ENCODE data around the gene PIEZO2. TPM values are rescaled to one million over a fixed set of nuclear protein-coding genes. Genes with fewer than 3 reads are reported as not detected.
"Not testable (repeated sequence)": the region's sequence is repeated elsewhere in the genome, so short reads cannot be mapped to it uniquely, and the experiment has no call there.

PIEZO2 gene
- polyA plus RNA-seq, 6 donors from 2014 or later, result 0.21 TPM; not detected in 5

GRCh38 chr18:11146947-11147345 lies 2.4 kb downstream of the PIEZO2 start:
- Mint-ChIP-seq H3K4me1 (peaks cover 0 to 13% (median 0%) of the 10 kb centered on the region in 3 donors), H3K9me3 (peaks cover 0 to 4% (median 0%) of the 10 kb centered on the region in 7 donors), H3K27me3 (peaks cover 38 to 62% (median 41%) of the 10 kb centered on the region in 3 donors), H3K4me3 (no peak overlapping the region), H3K36me3 (no peaks in the 10 kb centered on the region), H3K27ac (no peak overlapping the region)
- DNase-seq (no peak), ATAC-seq (ENCODE audit: low read depth in 2 of 2) (no peak)

DNA sequence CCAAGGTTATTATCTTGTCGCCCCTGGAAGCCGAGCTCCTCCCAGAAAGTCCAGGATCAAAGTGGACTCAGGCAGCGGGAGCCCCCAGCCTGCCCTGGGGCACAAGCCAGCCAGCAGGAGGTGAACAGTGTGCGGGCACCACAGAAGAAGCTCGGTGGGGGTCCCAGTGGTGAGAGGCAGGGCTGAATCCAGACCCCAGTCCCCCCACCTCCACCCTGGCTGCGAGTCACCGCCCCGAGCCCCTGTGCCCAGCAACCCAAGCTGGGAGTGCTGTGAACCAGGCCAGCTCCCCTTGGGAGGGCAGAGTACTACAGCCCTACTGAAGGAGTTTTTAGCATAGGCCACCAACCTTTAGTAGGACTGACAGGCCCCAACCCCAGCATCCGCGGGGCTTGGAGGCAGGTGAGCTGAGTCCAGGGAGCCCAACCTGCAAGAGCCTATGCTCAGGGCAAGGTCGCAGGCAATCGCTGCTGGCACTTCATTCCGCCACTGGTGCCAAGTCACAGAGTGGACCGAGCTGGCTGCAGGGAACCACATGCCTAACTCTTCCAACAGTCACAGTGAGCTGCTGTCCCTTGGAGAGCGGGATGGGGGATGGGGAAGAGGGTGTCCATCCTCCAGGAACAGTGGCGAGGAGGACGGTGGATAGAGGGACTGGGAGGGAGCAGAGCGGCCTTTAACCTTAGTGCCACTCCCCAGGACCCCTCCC lies 3.0 kb downstream of the PIEZO2 start:
- H3K4me3 Mint-ChIP-seq, result no peak overlapping the region
- ATAC-seq (ENCODE audit: low read depth in 2 of 2) (no peak), DNase-seq (no peak)
- H3K27me3 Mint-ChIP-seq, result peaks cover 33 to 57% (median 37%) of the 10 kb centered on the region in 3 donors
- H3K27ac Mint-ChIP-seq, result no peak overlapping the region
- peaks cover 0 to 4% (median 0%) of the 10 kb centered on the region in 7 donors for H3K9me3 Mint-ChIP-seq
- H3K4me1 Mint-ChIP-seq, result peaks cover 0 to 13% (median 0%) of the 10 kb centered on the region in 3 donors
- H3K36me3 Mint-ChIP-seq, result no peaks in the 10 kb centered on the region

GRCh38 chr18:11145413-11146191 lies 3.8 kb downstream of the PIEZO2 start:
- Mint-ChIP-seq H3K4me1 (peaks cover 0 to 13% (median 0%) of the 10 kb centered on the region in 3 donors), H3K27ac (no peak overlapping the region), H3K36me3 (no peaks in the 10 kb centered on the region), H3K9me3 (peaks cover 0 to 4% (median 0%) of the 10 kb centered on the region in 7 donors), H3K4me3 (no peak overlapping the region), H3K27me3 (peaks cover 26 to 49% (median 30%) of the 10 kb centered on the region in 3 donors)
- ATAC-seq (ENCODE audit: low read depth in 2 of 2), result no peak
- no peak for DNase-seq

DNA sequence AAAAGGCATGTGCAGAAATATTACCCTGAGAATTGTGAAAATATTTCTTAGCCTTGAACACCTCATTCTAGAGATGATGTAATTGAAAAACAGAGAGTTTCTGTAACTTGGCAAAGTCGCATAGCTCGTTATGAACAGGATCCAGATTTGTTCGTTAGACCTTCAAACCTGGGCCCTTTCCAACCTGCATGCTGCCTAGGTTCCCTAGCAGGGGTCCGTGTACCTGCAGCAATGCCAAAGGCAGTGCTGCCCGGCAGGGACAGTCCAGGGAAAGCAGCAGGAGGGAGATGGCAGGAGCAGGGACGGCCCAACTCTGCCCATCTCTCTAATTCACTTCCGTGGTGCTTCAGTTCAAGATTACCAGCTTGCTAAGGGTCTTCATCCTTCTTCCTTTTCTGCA lies 12.0 kb downstream of the PIEZO2 start:
- DNase-seq, result no peak
- H3K4me3 Mint-ChIP-seq, result no peak overlapping the region
- no peaks in the 10 kb centered on the region for H3K36me3 Mint-ChIP-seq
- no peak for ATAC-seq (ENCODE audit: low read depth in 2 of 2)
- H3K27me3 Mint-ChIP-seq, result peaks cover 6 to 8% (median 7%) of the 10 kb centered on the region in 3 donors
- H3K9me3 Mint-ChIP-seq, result peaks cover 0 to 5% (median 0%) of the 10 kb centered on the region in 7 donors
- no peak overlapping the region for H3K27ac Mint-ChIP-seq
- no peaks in the 10 kb centered on the region for H3K4me1 Mint-ChIP-seq

DNA sequence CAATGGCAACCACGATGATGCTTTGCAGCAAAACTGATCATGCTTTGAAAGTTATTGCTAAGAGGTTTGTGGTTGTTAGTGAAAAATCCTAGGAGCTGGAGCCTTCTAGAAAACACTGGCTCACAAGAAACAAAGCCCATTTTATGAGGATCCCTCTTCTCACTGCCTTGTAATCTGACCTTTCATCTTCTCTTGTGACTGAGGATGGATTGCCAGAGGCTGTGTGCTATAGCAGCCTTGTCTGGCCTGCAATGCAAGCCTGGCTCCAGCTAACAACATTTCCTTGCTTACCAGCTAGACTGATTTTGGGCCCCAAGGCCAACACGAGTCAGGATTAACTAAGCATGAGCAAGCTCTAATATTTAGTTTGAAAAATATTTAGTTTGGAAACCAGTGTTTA lies 13.1 kb downstream of the PIEZO2 start:
- no peaks in the 10 kb centered on the region for H3K4me1 Mint-ChIP-seq
- ATAC-seq (ENCODE audit: low read depth in 2 of 2), result no peak
- no peak for DNase-seq
- H3K36me3 Mint-ChIP-seq, result no peaks in the 10 kb centered on the region
- H3K27ac Mint-ChIP-seq, result no peak overlapping the region
- H3K9me3 Mint-ChIP-seq, result peaks cover 0 to 8% (median 4%) of the 10 kb centered on the region in 7 donors
- peaks cover 6 to 9% (median 8%) of the 10 kb centered on the region in 3 donors for H3K27me3 Mint-ChIP-seq
- H3K4me3 Mint-ChIP-seq, result no peak overlapping the region

DNA sequence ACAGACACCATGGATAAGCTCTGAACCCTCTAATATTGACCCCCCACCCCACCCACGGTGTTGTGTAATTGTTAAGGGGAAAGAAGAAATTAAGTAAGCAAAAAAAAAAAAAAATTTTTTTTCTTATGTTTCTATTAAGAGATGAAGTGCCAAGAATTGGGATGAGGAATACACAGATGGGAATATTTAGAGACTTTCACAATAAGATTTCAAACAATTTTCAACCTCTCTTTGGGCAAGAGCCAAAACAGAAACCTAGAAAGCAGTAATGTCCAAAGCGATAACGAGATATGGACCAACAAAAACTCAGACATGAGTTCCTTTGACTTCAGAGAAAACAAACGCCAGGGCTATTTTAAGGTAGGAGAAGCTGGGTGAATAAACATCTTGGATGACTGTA lies 14.4 kb downstream of the PIEZO2 start:
- Mint-ChIP-seq H3K27me3 (peaks cover 1 to 8% (median 5%) of the 10 kb centered on the region in 3 donors), H3K4me3 (no peak overlapping the region), H3K27ac (no peak overlapping the region), H3K36me3 (no peaks in the 10 kb centered on the region), H3K4me1 (no peaks in the 10 kb centered on the region), H3K9me3 (peaks cover 0 to 8% (median 4%) of the 10 kb centered on the region in 7 donors)
- no peak for DNase-seq
- no peak for ATAC-seq (ENCODE audit: low read depth in 2 of 2)

DNA sequence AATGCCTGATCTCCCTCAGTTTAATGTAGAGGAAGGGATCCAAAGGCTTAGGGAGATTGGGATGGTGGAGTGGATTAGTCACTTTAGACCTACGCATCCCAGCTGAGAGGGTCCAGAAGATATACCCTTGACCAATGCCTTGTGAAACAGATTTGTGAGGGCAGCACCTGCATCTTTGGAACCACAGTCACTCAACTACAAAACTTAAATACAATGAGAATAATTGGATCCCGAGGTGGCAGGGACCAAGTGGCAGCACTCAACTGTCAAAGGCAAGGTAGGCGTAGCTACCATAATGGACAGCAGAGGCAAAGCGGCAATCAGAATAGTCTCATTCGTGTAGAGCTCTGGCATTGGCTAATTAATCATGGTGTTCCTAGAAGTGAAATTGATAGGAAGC lies 20.3 kb downstream of the PIEZO2 start:
- peaks cover 0 to 21% (median 9%) of the 10 kb centered on the region in 7 donors for H3K9me3 Mint-ChIP-seq
- not testable (repeated sequence) for H3K36me3 Mint-ChIP-seq; H3K4me1 Mint-ChIP-seq; H3K27me3 Mint-ChIP-seq; H3K4me3 Mint-ChIP-seq; H3K27ac Mint-ChIP-seq; ATAC-seq (ENCODE audit: low read depth in 2 of 2); DNase-seq

DNA sequence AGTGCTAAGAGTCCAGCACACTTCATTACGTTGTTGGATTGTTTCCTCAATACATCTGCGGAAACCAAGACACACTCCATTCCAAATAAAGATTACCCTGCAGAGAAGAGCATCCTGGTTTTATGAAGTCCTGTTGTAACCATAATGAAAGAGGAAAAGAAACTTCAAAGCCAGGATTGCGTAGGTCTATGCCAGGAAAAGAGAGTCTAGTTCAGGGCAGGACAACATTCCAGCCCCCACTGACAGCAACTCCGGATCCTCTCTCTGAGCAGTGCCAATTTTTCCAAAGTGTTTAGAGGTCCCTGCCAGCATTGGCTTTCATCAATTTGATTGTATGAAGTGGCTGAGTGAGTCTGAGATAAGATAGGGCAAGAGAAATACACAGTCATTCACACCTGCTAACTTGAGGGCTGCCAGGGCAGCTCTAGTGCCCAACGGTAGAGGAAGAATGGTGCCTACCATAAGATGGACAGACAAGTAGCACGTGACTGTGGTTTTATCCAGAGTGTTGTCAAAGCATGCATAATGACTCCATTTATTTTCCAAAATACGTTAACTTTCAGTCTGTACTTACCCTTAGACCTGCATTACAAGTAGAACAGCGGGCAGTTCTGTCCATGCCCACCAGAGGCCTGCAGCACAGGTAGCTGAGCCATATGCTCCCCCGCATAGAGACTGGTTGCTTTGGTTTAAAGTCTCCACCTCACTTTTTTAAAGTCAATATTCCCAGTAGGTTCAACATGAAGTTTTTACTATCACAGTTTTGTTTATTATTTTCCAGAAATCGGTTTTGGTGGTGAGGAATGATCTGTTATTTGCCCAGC lies 23.7 kb downstream of the PIEZO2 start:
- Mint-ChIP-seq H3K4me1 (no peaks in the 10 kb centered on the region), H3K4me3 (no peak overlapping the region), H3K36me3 (no peaks in the 10 kb centered on the region), H3K27me3 (no peaks in the 10 kb centered on the region), H3K9me3 (peaks cover 0 to 14% (median 9%) of the 10 kb centered on the region in 7 donors), H3K27ac (no peak overlapping the region)
- no peak for ATAC-seq (ENCODE audit: low read depth in 2 of 2)
- DNase-seq, result no peak

DNA sequence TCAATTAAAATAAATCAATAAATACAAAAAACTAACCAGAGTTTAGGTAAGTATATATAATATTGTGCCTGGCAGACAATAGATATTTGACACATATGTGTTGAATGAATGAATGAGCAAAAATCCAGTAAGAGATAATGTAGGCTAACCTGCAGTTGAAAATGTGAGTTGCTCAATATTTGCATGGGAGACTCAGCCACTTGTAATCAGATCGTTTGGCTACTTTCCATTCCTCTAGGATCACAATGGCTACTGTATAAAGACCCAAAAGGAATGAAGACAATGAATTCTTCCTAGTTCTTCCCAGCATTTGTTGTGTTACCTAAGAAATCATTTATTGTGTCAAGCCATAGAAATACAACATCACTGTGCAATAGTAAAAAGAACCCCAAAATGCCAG lies 25.3 kb downstream of the PIEZO2 start:
- no peaks in the 10 kb centered on the region for H3K27me3 Mint-ChIP-seq
- ATAC-seq (ENCODE audit: low read depth in 2 of 2), result no peak
- no peaks in the 10 kb centered on the region for H3K36me3 Mint-ChIP-seq
- DNase-seq, result no peak
- no peak overlapping the region for H3K27ac Mint-ChIP-seq
- H3K4me1 Mint-ChIP-seq, result no peaks in the 10 kb centered on the region
- peaks cover 0 to 10% (median 7%) of the 10 kb centered on the region in 7 donors for H3K9me3 Mint-ChIP-seq
- H3K4me3 Mint-ChIP-seq, result no peak overlapping the region

GRCh38 chr18:11121443-11121849 lies 27.9 kb downstream of the PIEZO2 start:
- no peak for DNase-seq
- no peaks in the 10 kb centered on the region for H3K36me3 Mint-ChIP-seq
- peaks cover 0 to 2% (median 0%) of the 10 kb centered on the region in 7 donors for H3K9me3 Mint-ChIP-seq
- H3K27me3 Mint-ChIP-seq, result no peaks in the 10 kb centered on the region
- no peak overlapping the region for H3K4me3 Mint-ChIP-seq
- ATAC-seq (ENCODE audit: low read depth in 2 of 2), result no peak
- no peak overlapping the region for H3K27ac Mint-ChIP-seq
- H3K4me1 Mint-ChIP-seq, result no peaks in the 10 kb centered on the region

GRCh38 chr18:11119959-11120587 lies 29.3 kb downstream of the PIEZO2 start:
- H3K4me1 Mint-ChIP-seq, result no peaks in the 10 kb centered on the region
- no peaks in the 10 kb centered on the region for H3K36me3 Mint-ChIP-seq
- H3K4me3 Mint-ChIP-seq, result no peak overlapping the region
- H3K27me3 Mint-ChIP-seq, result no peaks in the 10 kb centered on the region
- DNase-seq (no peak), ATAC-seq (ENCODE audit: low read depth in 2 of 2) (no peak)
- H3K9me3 Mint-ChIP-seq, result no peaks in the 10 kb centered on the region
- peak overlapping the region in 1 of 6 donors; percentile 13 for H3K27ac Mint-ChIP-seq

- H3K4me3 Mint-ChIP-seq, result no peak overlapping the region
- H3K9me3 Mint-ChIP-seq, result no peaks in the 10 kb centered on the region
- H3K27me3 Mint-ChIP-seq, result no peaks in the 10 kb centered on the region
- DNase-seq (no peak), ATAC-seq (ENCODE audit: low read depth in 2 of 2) (no peak)
- no peaks in the 10 kb centered on the region for H3K36me3 Mint-ChIP-seq
- H3K27ac Mint-ChIP-seq, result no peak overlapping the region
- no peaks in the 10 kb centered on the region for H3K4me1 Mint-ChIP-seq
These were observed 29.8 kb downstream of the PIEZO2 start for GRCh38 chr18:11119550-11119949.
